Prostate gland (tissue), 2 donors: ENCODE measurements around the gene PVR. TPM values are rescaled to one million over a fixed set of nuclear protein-coding genes. Genes with fewer than 3 reads are reported as not detected.
"Not testable (repeated sequence)": the region's sequence is repeated elsewhere in the genome, so short reads cannot be mapped to it uniquely, and the experiment has no call there.

ENCODE experiments used
- DNase-seq: peaks from one replicate; pipeline ENCODE4 v3.0.0-alpha.2; 2019; ENCODE audit warnings: low spot score
- H3K27ac ChIP-seq, 2 donors: fragments of 200-600 bp; sonication (generic); 2 replicates each; pipeline ENCODE4 v1.5.1; 2017 to 2019
- H3K27me3 ChIP-seq: fragments of 200-600 bp; sonication (generic); replicated peaks from 2 replicates; pipeline ENCODE4 v1.5.1; 2019; ENCODE audit not compliant: insufficient read depth
- H3K36me3 ChIP-seq, 2 donors: fragments of 200-600 bp; sonication (generic); 1 replicate in 1 of 2; 2 replicates in 1 of 2; pipeline versions ENCODE4 v1.5.1 to v1.8.1; 2017 to 2019
- H3K4me1 ChIP-seq: fragments of 200-600 bp; sonication (generic); replicated peaks from 2 replicates; pipeline ENCODE4 v1.5.1; 2019
- H3K4me3 ChIP-seq, 2 donors: fragments of 200-600 bp; sonication (generic); 2 replicates each; pipeline ENCODE4 v1.5.1; 2017 to 2019
- H3K9me3 ChIP-seq: fragments of 200-600 bp; sonication (generic); 2 replicates; pipeline ENCODE4 v1.5.1; 2017
- POLR2A ChIP-seq: fragments of 450-650 bp; IDR thresholded peaks from one replicate; pipeline ENCODE4 v1.6.1; 2016; ENCODE audit warnings: antibody characterized with exemption, mild to moderate bottlenecking
- POLR2AphosphoS5 ChIP-seq: sonication (generic); formaldehyde crosslinking; IDR thresholded peaks from one replicate; pipeline ENCODE4 v1.6.1; 2017; ENCODE audit warnings: antibody characterized with exemption
- WGBS: methylation state at CpG from one replicate; pipeline ENCODE4 v1.1.5; 2018; 5-methylcytosine and 5-hydroxymethylcytosine counted together
- intact Hi-C: fragments of 100-400 bp; cut with DNase I; formaldehyde crosslinking; loops from one replicate; pipeline ENCODE4 v1.14.2; 2022
- total RNA-seq, 2 donors: library from RNA; depleted of rRNA; stranded (reverse); fragments of >200 nt; gene quantifications; one replicate each; pipeline ENCODE4 v1.1.0, GENCODE V29; 2016
- TF ChIP-seq, protein P1 (sequence below), 4 experiments: fragments of 200-600 bp in 2 of 4; fragments of 450-650 bp in 2 of 4; sonication (generic) in 2 of 4; IDR thresholded peaks; 1 replicate in 3 of 4; 2 replicates in 1 of 4; pipeline ENCODE4 v1.5.1; 2016 to 2019; ENCODE audit warnings: antibody characterized with exemption in 4 of 4, mild to moderate bottlenecking in 2 of 4, moderate library complexity in 2 of 4

PVR gene
- total RNA-seq, 2 donors from 2014 or later = 30.1 to 35.6 TPM

DNA sequence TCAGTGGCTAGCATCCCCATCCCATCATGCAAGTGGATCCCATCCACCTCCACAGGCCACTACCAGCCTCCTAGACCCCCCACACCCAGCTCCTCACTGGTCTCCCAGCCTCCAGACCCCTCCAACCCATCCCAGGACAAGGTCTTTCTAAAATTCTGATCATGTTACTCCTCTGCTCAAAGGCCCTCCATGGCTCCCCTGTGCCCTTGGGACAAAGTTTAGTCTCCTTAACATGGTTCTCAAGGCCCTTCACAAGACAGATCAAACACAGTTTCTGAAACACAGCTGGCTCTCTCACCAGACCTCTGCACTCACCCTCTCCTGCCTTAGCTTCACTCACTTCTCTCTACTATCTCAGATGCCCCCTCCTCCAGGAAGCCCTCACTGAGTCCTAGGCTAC, 36.8 kb downstream of the PVR start:
- DNase-seq = no peak
- intact Hi-C loops = no loop called here
- TF ChIP-seq, protein P1, sequence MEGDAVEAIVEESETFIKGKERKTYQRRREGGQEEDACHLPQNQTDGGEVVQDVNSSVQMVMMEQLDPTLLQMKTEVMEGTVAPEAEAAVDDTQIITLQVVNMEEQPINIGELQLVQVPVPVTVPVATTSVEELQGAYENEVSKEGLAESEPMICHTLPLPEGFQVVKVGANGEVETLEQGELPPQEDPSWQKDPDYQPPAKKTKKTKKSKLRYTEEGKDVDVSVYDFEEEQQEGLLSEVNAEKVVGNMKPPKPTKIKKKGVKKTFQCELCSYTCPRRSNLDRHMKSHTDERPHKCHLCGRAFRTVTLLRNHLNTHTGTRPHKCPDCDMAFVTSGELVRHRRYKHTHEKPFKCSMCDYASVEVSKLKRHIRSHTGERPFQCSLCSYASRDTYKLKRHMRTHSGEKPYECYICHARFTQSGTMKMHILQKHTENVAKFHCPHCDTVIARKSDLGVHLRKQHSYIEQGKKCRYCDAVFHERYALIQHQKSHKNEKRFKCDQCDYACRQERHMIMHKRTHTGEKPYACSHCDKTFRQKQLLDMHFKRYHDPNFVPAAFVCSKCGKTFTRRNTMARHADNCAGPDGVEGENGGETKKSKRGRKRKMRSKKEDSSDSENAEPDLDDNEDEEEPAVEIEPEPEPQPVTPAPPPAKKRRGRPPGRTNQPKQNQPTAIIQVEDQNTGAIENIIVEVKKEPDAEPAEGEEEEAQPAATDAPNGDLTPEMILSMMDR (IDR thresholded peaks at IDR 0.05) = no peak
- TF ChIP-seq POLR2AphosphoS5 (no peak), POLR2A (no peak)
- Histone ChIP-seq H3K36me3 (no peaks in the 10 kb centered on the region), H3K27ac (no peak overlapping the region), H3K27me3 (no peaks in the 10 kb centered on the region), H3K4me1 (no peaks in the 10 kb centered on the region), H3K9me3 (no peaks in the 10 kb centered on the region), H3K4me3 (no peak overlapping the region)

DNA sequence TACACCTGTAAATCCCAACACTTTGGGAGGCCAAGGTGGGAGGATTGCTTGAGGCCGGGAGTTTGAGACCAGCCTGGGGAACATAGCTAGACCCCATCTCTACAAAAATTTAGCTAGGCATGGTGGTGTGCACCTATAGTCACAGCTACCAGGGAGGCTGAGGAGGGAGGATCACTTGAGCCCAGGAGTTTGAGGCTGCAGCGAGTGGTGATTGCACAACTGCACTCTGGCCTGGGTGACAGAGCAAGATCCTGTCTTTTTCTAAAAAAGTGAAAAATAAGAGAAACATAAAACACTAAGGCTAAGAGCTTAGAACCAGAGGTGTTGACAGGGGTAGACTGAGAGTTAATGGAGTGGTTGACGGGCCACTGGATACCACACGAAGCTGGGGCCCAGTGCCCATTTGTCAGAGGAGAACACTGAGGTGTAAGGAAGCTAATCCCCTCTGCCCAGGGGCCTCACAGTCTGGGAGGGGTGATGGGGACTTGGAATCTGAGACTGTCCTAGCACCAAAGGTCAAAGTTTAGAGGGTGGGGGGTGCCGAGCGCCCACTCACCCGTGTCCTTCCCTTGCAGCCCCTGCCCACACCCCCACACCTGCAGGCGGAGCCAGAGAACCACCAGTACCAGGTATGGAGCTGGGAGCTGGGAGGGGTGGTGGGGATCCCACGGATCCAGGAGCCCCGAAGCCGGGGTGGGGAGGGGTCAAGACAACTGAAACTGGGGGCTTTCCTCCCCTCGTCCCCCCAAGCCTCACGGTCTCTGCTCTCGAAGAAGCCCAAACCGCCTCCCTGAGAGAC, 38.5 kb downstream of the PVR start:
- intact Hi-C loops = no loop called here
- 83% methylated on average over 15 of the region's 15 CpGs for WGBS
- no peaks in the 10 kb centered on the region for H3K4me1 ChIP-seq

DNA sequence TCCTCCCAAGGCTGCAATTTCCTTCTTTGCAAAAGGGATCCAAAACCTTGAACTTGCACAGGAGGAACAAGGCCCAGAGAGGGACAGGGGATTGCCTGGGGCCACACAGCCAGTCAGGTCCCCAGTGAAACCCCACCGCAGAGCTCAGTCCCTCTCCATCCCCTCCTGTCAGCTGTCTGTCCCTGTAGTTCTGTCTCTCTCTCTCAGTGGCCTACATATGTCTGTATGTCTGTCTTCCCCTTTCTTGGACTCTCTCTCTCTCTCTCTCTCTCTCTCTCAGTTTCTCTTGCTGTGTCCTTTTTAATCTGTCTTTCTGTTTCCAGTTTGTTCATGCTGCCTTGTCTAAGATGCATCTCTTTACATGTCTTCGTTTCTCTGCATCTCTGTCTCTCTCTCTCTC, 39.1 kb downstream of the PVR start:
- DNase-seq = no peak
- Histone ChIP-seq H3K4me1 (no peaks in the 10 kb centered on the region), H3K36me3 (no peaks in the 10 kb centered on the region), H3K4me3 (no peak overlapping the region), H3K9me3 (no peaks in the 10 kb centered on the region), H3K27me3 (no peaks in the 10 kb centered on the region), H3K27ac (no peak overlapping the region)
- TF ChIP-seq POLR2A (no peak), POLR2AphosphoS5 (no peak)
- TF ChIP-seq, protein P1 (IDR thresholded peaks at IDR 0.05) = no peak
- intact Hi-C loops = no loop called here
- WGBS = 88% methylated on average over 2 of the region's 2 CpGs

More for the DNA sequence above, 38.5 kb downstream of the PVR start:
- Histone ChIP-seq H3K9me3 (no peaks in the 10 kb centered on the region), H3K4me3 (no peak overlapping the region), H3K27ac (no peak overlapping the region), H3K27me3 (no peaks in the 10 kb centered on the region), H3K36me3 (no peaks in the 10 kb centered on the region)
- DNase-seq = no peak
- TF ChIP-seq POLR2AphosphoS5 (no peak), POLR2A (no peak)
- TF ChIP-seq, protein P1 (IDR thresholded peaks at IDR 0.05) = no peak

DNA sequence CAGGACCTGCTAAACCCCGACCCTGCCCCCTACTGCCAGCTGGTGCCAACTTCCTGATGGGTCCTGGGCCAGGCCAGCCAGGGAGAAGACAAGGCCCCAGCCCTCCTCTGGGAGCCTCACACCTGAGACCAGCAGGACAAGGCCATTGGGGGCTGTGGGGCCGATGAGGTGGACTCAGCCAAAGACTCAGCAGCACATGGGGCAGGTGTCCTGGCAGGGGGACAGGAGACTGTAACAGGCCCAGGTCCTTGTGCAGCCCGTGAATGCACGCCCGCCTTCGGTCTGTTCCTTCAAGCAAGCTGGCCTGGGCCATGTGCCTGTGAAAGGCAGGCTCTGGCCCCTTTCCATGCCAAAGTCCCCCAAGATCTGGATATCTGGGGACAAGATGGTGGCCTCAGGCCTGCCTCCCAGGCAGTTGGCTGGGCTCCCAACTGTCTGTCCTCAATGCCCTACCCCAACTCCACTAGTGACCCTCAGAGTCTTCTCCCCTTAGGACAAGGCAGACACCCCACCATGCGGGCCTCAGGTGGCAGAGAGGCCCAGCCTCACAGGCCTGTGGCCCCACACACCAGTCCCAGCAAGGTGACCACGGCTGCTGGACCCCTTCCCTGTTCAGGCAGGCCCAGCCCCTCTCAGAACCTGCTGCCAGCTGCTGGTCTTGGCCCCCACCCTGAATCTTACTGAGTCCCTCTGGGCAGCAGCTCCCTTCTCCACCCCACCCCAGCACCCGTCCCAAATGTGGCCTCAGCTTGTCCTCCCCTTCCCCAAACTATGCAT, 39.9 kb downstream of the PVR start:
- DNase-seq = no peak
- H3K4me3 ChIP-seq = no peak overlapping the region
- no peaks in the 10 kb centered on the region for H3K9me3 ChIP-seq
- 76% methylated on average over 8 of the region's 9 CpGs for WGBS
- TF ChIP-seq, protein P1 (IDR thresholded peaks at IDR 0.05) = no peak
- H3K36me3 ChIP-seq = no peaks in the 10 kb centered on the region
- intact Hi-C loops = no loop called here
- H3K4me1 ChIP-seq = no peaks in the 10 kb centered on the region
- H3K27ac ChIP-seq = no peak overlapping the region
- H3K27me3 ChIP-seq = no peaks in the 10 kb centered on the region

DNA sequence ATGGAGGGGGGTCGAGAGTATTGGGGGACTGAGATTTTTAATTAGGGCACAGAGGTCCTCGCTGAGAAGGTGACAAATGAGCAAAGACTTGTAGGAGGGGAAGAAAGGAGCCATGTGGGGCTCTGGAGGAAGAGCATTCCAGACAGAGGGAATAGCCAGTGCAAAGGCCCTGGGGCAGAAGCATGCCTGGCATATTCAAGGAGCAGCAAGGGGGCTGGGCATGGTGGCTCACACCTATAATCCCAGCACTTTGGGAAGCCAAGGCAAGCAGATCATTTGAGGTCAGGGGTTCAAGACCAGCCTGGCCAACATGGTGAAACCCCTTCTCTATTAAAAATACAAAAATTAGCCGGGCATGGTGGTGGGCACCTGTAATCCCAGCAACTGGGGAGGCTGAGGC, 40.7 kb downstream of the PVR start:
- DNase-seq, H3K27me3 ChIP-seq, H3K9me3 ChIP-seq, H3K36me3 ChIP-seq, H3K4me1 ChIP-seq, intact Hi-C loops, H3K4me3 ChIP-seq, H3K27ac ChIP-seq: not testable (repeated sequence)
- WGBS = 94% methylated on average over 3 of the region's 3 CpGs
